ENCODE results near the gene CLPTM1L.

- TF ChIP-seq CTCF (IDR thresholded peaks at IDR 0.05): no peak
- no peak for TF ChIP-seq ZFX (IDR thresholded peaks at IDR 0.05; ENCODE audit: borderline replicate concordance)
These were observed 46.1 kb upstream of the CLPTM1L start for GRCh38 chr5:1390861-1391600.
